Measurements from ENCODE around the gene AGAP3.

DNA sequence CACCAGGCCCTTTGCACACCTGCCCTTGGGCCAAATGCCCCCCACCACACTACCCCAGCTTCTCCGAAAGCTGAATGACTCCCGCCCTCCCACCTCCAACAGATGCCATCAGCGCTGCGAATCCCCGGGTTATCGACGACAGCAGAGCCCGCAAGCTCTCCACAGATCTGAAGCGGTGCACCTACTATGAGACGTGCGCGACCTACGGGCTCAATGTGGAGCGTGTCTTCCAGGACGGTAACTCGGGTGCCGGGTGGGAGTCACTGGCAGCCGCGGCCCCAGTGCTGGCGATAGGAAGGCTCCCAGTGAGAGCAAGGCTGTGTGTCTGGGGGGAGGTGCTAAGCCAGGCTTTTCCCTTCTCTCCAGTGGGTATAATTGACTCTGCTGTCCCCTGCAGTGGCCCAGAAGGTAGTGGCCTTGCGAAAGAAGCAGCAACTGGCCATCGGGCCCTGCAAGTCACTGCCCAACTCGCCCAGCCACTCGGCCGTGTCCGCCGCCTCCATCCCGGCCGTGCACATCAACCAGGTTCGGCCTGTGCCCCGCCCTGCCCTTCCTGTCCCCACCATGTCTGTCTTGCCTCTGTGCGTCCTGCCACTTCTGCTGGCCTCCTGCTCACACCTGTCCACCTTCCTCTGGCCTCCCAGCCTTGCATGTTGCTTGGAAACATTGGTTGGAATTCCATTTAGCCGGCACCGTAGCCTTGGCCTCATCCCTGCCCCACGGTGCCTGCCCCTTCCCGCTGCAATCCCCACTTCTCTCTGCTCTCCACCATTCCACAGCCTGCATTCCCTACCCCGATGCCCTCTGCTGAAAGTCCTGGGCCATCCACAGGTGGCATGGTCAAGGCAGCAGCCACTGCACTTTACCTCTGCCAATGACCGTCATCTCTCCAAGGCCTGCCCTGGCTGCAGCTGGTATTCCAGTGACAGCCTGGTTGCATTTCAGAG lies 32.1 kb downstream of the AGAP3 start:
- no peak for TF ChIP-seq TCF7L2 (IDR thresholded peaks at IDR 0.05; ENCODE audit: low read depth, low read length)
- TF ChIP-seq, protein P1, sequence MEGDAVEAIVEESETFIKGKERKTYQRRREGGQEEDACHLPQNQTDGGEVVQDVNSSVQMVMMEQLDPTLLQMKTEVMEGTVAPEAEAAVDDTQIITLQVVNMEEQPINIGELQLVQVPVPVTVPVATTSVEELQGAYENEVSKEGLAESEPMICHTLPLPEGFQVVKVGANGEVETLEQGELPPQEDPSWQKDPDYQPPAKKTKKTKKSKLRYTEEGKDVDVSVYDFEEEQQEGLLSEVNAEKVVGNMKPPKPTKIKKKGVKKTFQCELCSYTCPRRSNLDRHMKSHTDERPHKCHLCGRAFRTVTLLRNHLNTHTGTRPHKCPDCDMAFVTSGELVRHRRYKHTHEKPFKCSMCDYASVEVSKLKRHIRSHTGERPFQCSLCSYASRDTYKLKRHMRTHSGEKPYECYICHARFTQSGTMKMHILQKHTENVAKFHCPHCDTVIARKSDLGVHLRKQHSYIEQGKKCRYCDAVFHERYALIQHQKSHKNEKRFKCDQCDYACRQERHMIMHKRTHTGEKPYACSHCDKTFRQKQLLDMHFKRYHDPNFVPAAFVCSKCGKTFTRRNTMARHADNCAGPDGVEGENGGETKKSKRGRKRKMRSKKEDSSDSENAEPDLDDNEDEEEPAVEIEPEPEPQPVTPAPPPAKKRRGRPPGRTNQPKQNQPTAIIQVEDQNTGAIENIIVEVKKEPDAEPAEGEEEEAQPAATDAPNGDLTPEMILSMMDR (IDR thresholded peaks at IDR 0.05): no peak
- no peak for TF ChIP-seq POLR2AphosphoS5 (IDR thresholded peaks at IDR 0.05; ENCODE audit: low read depth, low read length)

All from Panc1 (cell line).